Measurements from ENCODE around the gene HBEGF.

- TF ChIP-seq, protein P1, sequence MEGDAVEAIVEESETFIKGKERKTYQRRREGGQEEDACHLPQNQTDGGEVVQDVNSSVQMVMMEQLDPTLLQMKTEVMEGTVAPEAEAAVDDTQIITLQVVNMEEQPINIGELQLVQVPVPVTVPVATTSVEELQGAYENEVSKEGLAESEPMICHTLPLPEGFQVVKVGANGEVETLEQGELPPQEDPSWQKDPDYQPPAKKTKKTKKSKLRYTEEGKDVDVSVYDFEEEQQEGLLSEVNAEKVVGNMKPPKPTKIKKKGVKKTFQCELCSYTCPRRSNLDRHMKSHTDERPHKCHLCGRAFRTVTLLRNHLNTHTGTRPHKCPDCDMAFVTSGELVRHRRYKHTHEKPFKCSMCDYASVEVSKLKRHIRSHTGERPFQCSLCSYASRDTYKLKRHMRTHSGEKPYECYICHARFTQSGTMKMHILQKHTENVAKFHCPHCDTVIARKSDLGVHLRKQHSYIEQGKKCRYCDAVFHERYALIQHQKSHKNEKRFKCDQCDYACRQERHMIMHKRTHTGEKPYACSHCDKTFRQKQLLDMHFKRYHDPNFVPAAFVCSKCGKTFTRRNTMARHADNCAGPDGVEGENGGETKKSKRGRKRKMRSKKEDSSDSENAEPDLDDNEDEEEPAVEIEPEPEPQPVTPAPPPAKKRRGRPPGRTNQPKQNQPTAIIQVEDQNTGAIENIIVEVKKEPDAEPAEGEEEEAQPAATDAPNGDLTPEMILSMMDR (conservative IDR thresholded peaks at IDR 0.05; ENCODE audit: low read length), result no peak
- no peak for TF ChIP-seq EZH2phosphoT487 (IDR thresholded peaks at IDR 0.05; ENCODE audit: borderline replicate concordance, low read depth, low read length)
Measured at GRCh38 chr5:140329739-140330481, 16.5 kb downstream of the HBEGF start.
